Heart right ventricle (tissue), 16 donors: ENCODE measurements around the gene TTLL10. TPM values are rescaled to one million over a fixed set of nuclear protein-coding genes. Genes with fewer than 3 reads are reported as not detected.

Source experiments
- ATAC-seq, 8 donors: fragments of 200-7000 bp; cut with Tn5 transposase; one replicate each; pipeline ENCODE4 v1.9.1; 2020; ENCODE audit warnings: mild to moderate bottlenecking in 8 of 8, moderate library complexity in 8 of 8, moderate number of reproducible peaks in 1 of 8
- DNase-seq, 2 donors: peaks; one replicate each; pipeline ENCODE4 v3.0.0-alpha.2; 2020
- H3K27ac ChIP-seq, 10 donors: fragments of 200-600 bp; sonication (generic) in 2 of 10; one replicate each; pipeline versions ENCODE4 v1.5.0 to v1.8.0; 2020 to 2022; ENCODE audit warnings: mild to moderate bottlenecking in 3 of 10
- H3K27me3 ChIP-seq, 7 donors: fragments of 200-600 bp; one replicate each; pipeline ENCODE4 v1.8.0; 2021 to 2022; ENCODE audit warnings: mild to moderate bottlenecking in 2 of 7
- H3K36me3 ChIP-seq, 9 donors: fragments of 200-600 bp; sonication (generic) in 1 of 9; one replicate each; pipeline versions ENCODE4 v1.5.0 to v1.8.0; 2020 to 2022; ENCODE audit warnings: mild to moderate bottlenecking in 2 of 9
- H3K4me1 ChIP-seq, 9 donors: fragments of 200-600 bp; sonication (generic) in 1 of 9; one replicate each; pipeline versions ENCODE4 v1.5.0 to v1.8.0; 2020 to 2022; ENCODE audit warnings: mild to moderate bottlenecking in 4 of 9
- H3K4me3 ChIP-seq, 10 donors: fragments of 200-600 bp; sonication (generic) in 2 of 10; one replicate each; pipeline versions ENCODE4 v1.5.0 to v1.8.0; 2020 to 2022; ENCODE audit warnings: mild to moderate bottlenecking in 7 of 10, moderate library complexity in 2 of 10
- H3K9me3 ChIP-seq, 11 donors: fragments of 200-600 bp in 10 of 11; sonication (generic) in 2 of 11; one replicate each; pipeline versions ENCODE4 v1.5.0 to v1.8.0; 2013 to 2022; ENCODE audit warnings: mild to moderate bottlenecking in 2 of 11, control low read depth in 1 of 11, moderate library complexity in 1 of 11
- CTCF ChIP-seq, 9 donors: fragments of 200-600 bp; sonication (generic) in 2 of 9; IDR thresholded peaks; one replicate each; pipeline versions ENCODE4 v1.5.0 to v1.8.0; 2021 to 2022; ENCODE audit warnings: antibody characterized with exemption in 9 of 9, mild to moderate bottlenecking in 5 of 9, moderate library complexity in 1 of 9
- WGBS, 2 donors: extraction: QIAGEN DNeasy Blood & Tissue Kit; methylation state at CpG; one replicate each; pipeline ENCODE4 v1.1.7; 2013; ENCODE audit warnings: inconsistent platforms in 1 of 2; 5-methylcytosine and 5-hydroxymethylcytosine counted together
- intact Hi-C, 10 donors: fragments of 100-400 bp; cut with DNase I; formaldehyde crosslinking; loops; one replicate each; pipeline versions ENCODE4 v1.11.1 to v1.14.2; 2022
- polyA plus RNA-seq, 2 donors: library from polyadenylated mRNA; stranded (reverse); fragments of 200-250 nt; gene quantifications; one replicate each; pipeline ENCODE4 v1.2.3, GENCODE V29; 2013
- total RNA-seq, 10 donors: library from RNA; stranded (reverse); fragmentation: NEBNext Ultra II Directional in 3 of 10; extraction: Animal tissue kit (Norgen Biotek cat#: 25700) in 3 of 10; gene quantifications; one replicate each; pipeline versions ENCODE4 v1.2.1 to v1.2.4, GENCODE V29; 2021 to 2023
- donor health status: Arrhythmogenic right ventricular cardiomyopathy.
- donor health status: ischemic (EF 13 %, LVEDD 7.1; RV severe dilation, severe dysfunction).
- donor health status: healthy with polysubstance abuse.
- donor health status: DM: no; HTN: yes; CAD: no.
- donor health status: DM: no; HTN: no; CAD: no.
- donor health status: ischemic (EF 25% LVEDD 6.9; RV normal size, moderate dysfunction).
- donor health status: ischemic (EF 25% LVEDD 5.7; RV mildly dilated, moderate dysfunction).
- donor health status: healthy.
- donor health status: DM: yes; HTN: yes; CAD: no.
- donor health status: Ischemic cardiomyopathy.
- donor health status: ischemic (EF 35%, LVEDD 5.7; RV mildly dilated, moderate dysfunction).
- donor health status: nonischemic (EF 11% LVEDD 7.7; RV severe dilation, severe dysfunction).
- donor health status: DM: yes; HTN: yes; CAD: no.
- donor health status: PGD.
- donor health status: ischemic (EF 29% LVEDD 5.4; RV normal size, mild dysfunction).
- donor health status: nonischemic (EF 23%, LVEDD 6.1; RV moderate dilation, normal function).

Gene TTLL10
- total and polyA plus RNA-seq, 12 donors = 0.09 to 0.53 (median 0.26) TPM; not detected in 3

GRCh38 chr1:1183833-1184775 is 10.4 kb downstream of the TTLL10 start:
- Histone ChIP-seq H3K27ac (no peak overlapping the region), H3K36me3 (no peaks in the 10 kb centered on the region), H3K9me3 (no peaks in the 10 kb centered on the region), H3K27me3 (peaks cover 0 to 21% (median 12%) of the 10 kb centered on the region in 7 donors), H3K4me1 (peaks cover 0 to 21% (median 7%) of the 10 kb centered on the region in 9 donors), H3K4me3 (no peak overlapping the region)
- TF ChIP-seq CTCF (IDR thresholded peaks at IDR 0.05) = no peak
- intact Hi-C loops = no loop called here
- peak in 1 of 8 donors; percentile 26 for ATAC-seq
- WGBS, 2 donors = 82 to 87% methylated on average over 32 of the region's 33 CpGs
- DNase-seq = peak in 1 of 2 donors; percentile 5

- ATAC-seq = peak in 1 of 8 donors; percentile 8
- no peak overlapping the region for H3K4me3 ChIP-seq
- intact Hi-C loops = no loop called here
- peaks cover 0 to 21% (median 7%) of the 10 kb centered on the region in 9 donors for H3K4me1 ChIP-seq
- DNase-seq = no peak
- 76 to 86% methylated on average over 30 to 31 of the region's 31 CpGs for WGBS, 2 donors
- peaks cover 0 to 12% (median under 1%) of the 10 kb centered on the region in 7 donors for H3K27me3 ChIP-seq
- no peak overlapping the region for H3K27ac ChIP-seq
- no peaks in the 10 kb centered on the region for H3K36me3 ChIP-seq
- H3K9me3 ChIP-seq = no peaks in the 10 kb centered on the region
- no peak for TF ChIP-seq CTCF (IDR thresholded peaks at IDR 0.05)
Measured at GRCh38 chr1:1185101-1185765, 11.6 kb downstream of the TTLL10 start.

- H3K4me3 ChIP-seq = no peak overlapping the region
- H3K27me3 ChIP-seq = peaks cover 0 to 2% (median 0%) of the 10 kb centered on the region in 7 donors
- intact Hi-C loops = no loop called here
- peaks cover 0 to 11% (median 3%) of the 10 kb centered on the region in 9 donors for H3K4me1 ChIP-seq
- H3K27ac ChIP-seq = no peak overlapping the region
- DNase-seq (no peak), ATAC-seq (peak in 1 of 8 donors; percentile 62)
- no peaks in the 10 kb centered on the region for H3K36me3 ChIP-seq
- TF ChIP-seq CTCF (IDR thresholded peaks at IDR 0.05) = no peak
- H3K9me3 ChIP-seq = peaks cover 0 to 7% (median 0%) of the 10 kb centered on the region in 11 donors
Measured at GRCh38 chr1:1187938-1188337, 14.3 kb downstream of the TTLL10 start.

- no peak for TF ChIP-seq CTCF (IDR thresholded peaks at IDR 0.05)
- H3K27ac ChIP-seq = no peak overlapping the region
- H3K9me3 ChIP-seq = peaks cover 0 to 10% (median 0%) of the 10 kb centered on the region in 11 donors
- WGBS, 2 donors = 69 to 84% methylated on average over 5 of the region's 5 CpGs
- H3K36me3 ChIP-seq = no peaks in the 10 kb centered on the region
- intact Hi-C loops = no loop called here
- ATAC-seq (no peak), DNase-seq (no peak)
- no peak overlapping the region for H3K4me3 ChIP-seq
- H3K4me1 ChIP-seq = no peaks in the 10 kb centered on the region
- H3K27me3 ChIP-seq = no peaks in the 10 kb centered on the region
Measured at GRCh38 chr1:1189111-1189510, 15.4 kb downstream of the TTLL10 start.
